NCI-H526 treated with DMSO at 0.1 percent for 48 hours (cell line): ENCODE measurements around the gene DRC3.

Source experiments
- DNase-seq: peaks from one replicate; lab custom pipeline; 2025; lab: John Stamatoyannopoulos, UW

Gene DRC3

DNA sequence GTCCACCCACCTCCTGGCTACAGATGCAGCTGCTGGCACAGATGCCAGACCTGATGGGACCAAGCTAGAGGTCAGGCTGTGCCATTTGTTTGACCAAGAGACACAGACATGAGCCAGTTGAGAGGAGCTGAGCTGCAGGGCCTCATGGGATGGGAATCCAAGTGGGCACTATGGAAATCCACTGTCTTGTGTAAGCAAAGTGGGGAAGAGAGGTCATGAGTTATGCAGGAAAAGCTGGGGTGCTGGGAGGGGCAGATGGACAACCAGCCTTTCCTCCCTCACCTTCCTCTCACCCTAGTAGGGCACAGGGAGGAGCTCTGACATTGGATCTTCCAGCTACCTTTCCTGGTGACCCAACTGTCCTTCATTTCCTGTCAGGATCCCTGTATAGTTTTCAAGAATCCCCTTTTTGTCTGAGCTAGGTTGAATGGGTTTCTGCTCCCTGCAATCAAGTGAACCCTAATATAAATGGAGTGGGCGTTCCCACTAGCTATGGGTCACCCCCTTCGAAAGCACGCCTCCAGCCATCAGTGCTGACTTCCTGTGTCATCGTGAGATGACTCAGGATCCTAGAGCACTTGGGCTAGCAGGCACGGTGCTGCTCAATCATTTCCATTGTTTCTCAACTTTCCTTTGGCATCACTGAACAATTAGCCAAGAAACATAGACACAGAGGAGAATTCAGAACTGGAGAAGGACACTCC, 52.7 kb downstream of the DRC3 start:
- no peak for DNase-seq

DNA sequence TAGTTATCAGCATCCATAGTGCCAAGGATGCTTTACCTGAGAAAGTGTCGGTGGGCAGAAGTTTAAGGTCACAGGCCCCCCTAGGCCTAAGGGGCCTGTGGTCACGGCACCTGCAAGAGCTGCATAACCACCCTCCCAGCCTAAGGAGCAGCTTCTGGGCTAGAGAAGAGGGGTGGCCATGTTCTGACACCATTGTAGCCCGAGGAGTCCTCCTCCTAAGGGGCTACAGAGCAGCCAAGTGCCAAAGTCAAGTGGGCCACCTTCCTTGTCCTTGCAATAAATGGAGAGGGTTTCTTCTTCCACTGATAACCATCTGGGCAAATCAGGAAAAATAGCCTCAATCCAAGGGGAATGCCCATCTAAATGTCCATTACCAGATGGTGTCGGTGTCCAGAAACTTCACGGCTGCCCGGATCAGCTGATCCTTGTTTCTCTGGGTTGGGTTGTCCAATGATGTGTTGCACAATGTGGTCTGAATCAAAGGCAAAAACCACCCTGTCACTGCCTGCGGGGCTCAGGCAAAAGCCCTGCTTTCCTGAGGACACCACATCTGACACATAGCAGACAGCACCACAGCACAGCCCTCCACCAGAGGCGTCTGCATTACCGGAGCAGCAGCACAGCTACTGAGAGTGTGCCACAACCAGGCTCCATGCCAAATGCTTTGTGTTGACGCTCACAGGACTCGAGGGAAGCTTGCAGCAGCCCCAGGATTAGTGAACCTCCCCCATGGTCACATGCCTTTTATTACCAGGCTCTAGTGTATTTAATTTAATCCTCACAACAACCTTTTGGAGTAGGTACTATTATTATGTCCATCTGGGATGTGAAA, 53.5 kb downstream of the DRC3 start:
- no peak for DNase-seq

DNA sequence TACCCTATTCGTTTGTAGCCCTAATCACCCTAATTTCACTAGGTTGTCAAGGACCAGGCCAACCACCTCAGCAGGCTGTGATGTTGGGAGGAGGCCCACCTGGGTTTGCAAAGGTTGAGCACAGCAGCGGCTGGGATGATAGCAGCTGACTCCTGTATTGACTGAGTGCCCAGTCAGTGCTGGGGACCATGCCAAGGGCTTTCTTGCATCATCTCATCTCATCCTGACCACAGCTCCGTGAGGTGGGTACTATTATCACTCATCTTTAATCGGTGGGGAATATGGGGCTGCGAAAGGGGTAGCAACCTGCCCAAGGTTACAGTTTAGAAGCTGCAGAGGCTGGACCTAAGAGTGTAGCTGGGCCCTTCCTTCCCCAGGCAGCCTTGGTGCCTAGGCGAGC, 54.6 kb downstream of the DRC3 start:
- no peak for DNase-seq

DNA sequence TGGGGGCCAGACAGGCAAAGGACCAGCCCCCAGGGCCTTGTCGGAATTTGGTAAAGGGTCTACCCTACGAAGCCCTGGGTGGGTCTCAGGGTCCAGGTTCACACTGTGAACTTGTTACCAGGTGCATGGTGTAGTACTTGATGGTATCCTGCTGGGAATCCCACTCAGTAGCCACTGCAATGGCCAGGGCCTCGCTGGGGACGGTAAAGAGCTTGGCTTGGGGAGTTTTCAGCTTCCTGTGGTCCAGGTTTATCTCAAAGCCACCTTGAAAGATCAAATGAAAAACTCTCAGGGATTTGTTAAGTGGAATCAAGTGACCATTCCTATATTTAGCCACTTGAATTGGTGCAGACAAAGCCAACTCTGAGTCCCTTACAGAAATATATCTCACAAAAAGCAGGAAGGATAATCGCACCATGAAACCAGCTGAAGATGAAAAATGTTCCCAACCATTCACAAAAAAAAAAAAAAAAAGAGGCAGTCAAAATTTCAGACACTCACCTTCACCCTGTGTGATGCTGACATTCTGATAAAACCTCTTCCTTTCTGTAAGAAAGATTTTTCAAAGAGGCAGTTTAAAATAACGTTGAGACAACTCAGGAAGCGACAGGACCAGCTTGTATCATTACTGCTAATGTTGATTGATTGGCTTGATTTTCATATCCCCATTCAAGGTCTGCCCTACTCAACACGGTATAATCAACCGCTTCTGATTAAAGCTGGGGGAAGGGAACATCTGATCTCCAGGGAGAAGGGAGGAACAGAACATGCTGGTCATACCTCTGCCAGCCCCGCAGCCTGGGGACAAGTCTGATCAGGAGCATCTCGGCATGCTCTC, 55.7 kb downstream of the DRC3 start:
- DNase-seq, result no peak

DNA sequence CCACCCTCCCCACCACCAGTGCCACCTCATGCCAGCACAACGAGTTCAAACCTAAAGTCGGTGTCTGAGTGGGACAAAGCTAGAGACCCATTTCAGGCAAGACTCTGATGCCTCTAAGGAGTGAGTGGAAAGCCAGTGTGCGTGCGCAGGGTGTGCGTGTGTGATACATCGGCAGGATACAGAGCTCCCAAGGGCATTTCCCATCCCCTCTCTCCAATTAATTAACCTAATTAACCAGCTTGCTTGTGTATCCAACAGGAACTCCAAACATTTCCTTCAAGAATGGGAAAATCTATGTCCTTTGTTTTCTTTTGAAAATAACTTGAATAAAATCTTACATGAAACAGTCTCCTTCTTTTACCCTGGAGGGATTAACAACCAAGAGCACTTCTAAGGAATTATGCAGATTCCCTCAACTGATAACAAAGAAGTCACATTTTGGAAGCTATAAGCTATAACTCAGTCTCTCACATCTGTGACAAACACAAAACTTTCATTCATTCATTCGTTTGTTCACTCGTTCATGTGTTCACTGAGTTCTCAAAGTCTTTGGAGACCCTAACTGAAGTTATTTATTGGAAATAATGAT, 56.4 kb downstream of the DRC3 start:
- DNase-seq, result no peak

DNA sequence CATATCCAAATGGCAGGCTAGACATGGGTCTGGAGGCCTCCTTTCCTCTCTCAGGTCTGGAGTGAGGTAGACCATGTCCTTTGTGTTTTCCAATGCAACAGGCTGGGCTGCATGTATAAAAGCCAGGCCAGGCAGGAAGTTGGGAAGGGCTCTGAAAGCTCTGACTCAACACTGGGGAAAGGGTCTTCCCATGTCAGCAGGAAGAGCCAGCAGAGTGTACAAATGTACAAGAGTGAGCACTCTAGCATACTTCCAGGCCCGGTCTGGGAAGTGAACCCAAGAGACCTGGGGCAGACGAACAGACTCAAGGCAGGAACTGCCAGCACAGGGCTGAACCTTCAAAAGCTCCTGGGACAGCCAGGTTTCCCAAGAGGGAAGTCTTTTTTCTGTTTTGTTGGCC, 59.3 kb downstream of the DRC3 start:
- no peak for DNase-seq

DNA sequence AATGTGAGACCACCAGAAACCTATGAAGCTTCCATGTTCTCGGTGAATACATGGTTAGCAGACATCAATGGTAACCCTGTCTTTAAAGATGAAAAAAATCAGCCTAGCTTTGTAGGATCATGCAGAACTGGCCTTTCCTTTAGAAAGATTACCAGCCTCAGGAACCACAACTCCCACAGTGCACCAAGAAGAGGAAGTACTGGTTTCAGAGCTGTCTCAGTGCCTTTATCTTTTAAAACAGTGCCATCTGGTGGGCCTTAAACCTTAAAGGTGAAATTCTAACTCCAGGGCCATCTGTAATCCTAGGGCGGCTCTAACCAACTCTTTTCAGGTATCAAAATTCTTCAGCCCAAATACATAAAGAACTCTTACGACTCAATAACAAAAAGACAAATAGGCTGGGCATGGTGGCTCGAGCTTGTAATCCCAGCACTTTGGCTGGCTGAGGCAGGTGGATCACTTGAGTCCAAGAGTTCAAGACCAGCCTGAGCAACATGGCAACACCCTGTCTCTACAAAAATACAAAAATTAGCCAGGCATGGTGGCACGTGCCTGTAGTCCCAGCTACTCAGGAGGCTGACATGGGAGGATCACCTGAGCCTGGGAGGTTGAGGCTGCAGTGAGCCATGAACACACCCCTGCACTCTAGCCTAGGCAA, 60.9 kb downstream of the DRC3 start:
- peak; percentile 40 for DNase-seq

DNA sequence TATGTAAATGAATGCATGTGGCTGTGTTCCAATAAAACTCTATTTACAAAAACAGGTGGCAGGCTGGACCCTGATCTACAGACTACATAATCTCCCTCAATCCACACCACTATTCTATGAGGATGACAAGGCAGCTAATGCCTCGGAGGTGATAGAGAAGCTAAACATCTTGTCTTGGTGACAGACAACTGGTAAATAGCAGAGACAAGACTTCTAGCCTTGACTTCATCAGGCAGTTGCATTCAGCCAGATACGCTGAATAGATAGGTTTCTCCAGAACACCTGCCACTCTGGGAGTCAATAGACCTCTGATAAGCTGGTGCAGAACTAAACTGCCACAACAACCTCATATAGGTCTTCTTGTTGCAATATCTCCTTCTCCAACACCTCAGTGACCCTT, 63.0 kb downstream of the DRC3 start:
- DNase-seq, result no peak

DNA sequence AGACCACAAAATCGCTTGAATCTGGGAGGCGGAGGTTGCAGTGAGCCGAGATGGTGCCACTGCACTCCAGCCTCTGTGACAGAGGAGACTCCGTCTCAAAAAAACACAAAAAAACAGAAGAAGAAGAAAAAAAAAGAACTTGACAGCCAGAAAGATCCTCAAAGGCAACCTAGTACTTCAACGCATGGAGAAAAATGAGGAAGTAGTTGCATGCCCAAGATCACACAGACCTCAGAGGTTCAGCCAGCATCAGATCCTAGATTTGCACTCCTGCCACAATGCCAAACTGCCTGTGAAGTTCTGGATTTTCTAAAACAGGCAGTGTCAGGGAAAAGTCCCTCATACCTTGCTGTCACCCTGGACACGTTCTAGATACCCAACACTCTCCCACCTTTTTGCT, 64.8 kb downstream of the DRC3 start:
- DNase-seq, result no peak

DNA sequence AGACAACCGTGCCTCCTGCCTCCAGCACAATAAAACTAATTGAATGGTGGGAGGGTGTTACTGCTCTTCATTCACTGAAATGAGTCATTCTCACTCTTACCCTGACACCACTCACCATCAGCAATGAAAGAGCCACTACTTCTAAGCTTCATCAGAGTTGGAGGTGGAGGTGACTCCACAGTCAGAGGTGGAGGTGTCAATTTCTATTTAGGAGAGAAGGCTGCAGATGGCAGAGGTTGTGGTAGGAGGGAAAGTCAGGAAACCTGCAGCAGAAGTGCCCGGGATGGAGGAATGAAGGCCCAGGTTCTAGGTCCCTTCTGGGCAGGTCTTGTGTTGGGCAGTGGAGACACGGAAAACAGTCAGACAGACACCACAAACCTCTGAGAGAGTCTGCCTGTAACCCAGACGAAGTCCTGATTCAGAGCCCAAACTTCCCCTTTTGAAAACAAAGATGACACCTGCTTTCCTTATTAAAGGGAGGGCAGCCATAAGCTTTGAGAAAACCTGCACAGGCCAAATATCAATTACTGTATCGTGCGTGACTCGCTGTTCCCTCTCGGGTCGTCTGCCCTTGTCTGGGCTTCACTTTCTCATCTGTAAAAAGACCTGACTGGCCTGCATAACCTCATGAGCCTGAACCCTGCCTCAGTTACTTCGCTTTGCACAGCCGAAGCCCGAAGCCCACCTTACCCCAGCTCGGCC, 65.6 kb downstream of the DRC3 start:
- no peak for DNase-seq

DNA sequence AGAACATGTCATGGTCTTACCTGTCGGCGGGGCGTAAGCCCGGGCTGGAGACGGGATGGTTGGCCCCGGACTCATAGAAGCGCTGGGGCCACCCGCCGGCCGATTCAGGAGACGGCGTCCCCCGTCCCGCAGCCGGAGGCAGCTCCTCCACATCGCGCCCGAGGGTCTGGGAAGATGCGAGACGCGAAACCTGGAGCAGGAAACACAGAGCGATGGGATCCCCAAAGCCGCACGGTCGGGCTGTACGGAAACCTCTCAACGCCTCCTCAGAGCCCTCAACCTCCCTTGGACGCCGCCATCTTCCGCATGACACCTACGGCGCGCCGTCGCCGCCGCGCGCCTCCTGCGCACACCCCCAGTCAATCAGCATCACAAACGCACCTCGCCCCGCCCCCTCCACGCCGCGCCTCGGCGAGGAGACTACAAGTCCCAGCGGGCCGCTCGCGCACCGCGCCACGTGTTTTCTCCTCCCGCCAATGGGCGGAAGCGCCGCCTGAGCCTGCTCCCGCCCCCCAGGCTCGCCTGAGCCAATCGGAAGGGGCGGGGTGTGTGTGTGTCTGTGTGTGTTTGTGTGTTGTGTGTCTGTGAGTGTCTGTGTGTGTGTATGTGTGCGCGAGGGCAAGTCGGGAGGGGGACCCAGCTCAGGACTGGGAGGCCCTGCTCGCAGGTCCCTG, 66.3 kb downstream of the DRC3 start, which contains the start of the genes ATPAF2 and GID4:
TSS of gene ATPAF2 (minus strand) at position 308 of the 674 bp plus-strand sequence. CDS start at position 153, 155 bp downstream.
TSS of gene GID4 (plus strand) at position 548 of the 674 bp plus-strand sequence. CDS start at position 605, 57 bp downstream.
- DNase-seq, result peak; percentile 92

DNA sequence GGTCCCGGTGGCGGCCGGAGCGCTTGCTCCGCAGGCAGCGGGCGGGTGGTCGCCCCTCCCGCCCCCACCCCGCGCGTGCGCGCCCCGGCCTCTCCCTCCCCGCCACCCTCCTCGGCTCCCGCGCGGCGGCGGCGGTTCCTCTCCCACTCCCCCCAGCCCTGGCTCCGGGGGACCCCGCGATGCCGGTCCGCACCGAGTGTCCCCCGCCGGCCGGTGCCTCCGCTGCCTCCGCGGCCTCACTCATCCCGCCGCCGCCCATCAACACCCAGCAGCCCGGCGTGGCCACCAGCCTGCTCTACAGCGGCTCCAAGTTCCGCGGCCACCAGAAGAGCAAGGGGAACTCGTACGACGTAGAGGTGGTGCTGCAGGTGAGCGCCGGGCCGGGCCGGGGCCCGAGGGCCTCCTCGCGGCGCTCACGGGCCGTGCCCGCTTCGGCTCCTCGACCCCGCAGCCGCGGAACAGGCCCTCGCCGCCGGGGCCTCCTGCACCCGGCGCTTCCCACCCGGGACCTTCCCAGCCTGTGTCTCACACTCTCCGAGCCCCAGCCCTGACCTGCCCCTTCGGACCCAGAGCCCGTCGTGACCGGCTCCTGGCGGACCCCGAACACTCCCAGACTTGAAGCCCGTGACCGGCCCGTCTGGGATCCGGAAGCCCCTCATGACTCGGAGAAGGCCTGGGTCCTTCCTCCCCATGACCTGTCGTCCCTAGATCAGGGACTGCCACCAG, 67.0 kb downstream of the DRC3 start:
- DNase-seq, result no peak

DNA sequence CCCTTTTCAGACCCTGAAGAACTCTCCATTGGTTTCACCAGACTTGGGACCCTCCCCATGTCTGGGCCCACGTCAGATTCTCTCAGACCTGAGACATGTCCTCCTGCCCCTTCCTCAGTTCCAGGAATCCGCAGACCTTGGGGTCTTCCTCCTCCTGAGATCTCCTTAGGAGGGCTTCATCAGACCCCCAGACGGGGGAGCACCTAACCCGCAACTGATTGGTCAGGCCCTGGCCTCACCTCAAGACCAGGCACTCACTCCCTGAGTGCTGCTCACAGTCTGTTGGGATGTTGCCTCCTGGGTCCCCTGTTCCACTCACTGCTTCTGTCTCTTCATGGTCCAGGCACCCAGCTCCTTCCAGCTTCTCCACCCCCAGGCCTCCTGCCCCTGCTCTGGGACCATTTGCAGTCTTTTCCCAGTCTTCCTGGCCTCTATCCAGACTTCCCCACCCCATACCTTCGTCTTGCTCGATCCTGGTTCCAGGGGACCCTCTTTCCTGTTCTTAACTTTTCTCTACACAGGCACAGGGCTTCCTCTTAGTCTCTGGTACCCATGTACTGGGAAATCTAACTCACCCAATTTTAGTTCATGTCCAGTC, 67.7 kb downstream of the DRC3 start:
- DNase-seq, result no peak

DNA sequence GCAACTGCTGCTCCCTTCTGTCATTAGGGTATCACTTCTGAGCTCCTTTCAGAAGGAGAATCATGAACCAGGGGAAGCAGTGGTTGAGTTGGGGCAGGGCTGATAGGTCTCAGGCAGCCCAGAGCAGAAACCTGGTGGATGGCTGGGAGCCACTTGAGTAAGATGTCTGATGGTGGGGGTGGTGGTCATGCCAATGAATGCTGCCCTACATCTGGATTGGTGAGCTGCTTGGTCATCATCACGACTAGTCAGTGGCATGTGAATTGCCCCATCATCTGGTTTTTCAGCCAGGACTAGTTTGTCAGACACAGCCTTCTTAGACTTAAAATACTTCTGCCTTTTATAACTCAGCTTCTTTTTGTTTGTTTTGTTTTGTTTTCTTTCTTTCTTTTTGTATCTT, 69.1 kb downstream of the DRC3 start:
- no peak for DNase-seq

DNA sequence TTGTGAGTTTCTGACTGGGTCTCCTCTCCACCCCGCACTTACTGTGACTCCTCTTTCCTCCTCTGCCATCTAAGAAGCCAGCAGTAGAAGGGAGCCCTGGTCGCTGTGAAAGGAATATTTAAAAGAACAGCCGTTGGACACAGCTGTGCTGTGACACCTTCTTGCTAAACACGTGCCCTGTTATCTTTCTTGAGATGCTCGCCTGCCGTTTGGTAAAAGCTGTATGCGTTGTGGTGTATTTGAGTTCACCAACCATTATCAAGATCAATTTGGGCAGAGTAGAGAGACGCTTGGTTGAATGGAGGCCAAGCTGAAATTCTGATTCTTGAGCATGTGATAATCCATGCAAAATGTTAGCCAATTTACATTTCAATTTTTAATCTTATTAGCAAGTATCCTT, 70.3 kb downstream of the DRC3 start:
- no peak for DNase-seq

DNA sequence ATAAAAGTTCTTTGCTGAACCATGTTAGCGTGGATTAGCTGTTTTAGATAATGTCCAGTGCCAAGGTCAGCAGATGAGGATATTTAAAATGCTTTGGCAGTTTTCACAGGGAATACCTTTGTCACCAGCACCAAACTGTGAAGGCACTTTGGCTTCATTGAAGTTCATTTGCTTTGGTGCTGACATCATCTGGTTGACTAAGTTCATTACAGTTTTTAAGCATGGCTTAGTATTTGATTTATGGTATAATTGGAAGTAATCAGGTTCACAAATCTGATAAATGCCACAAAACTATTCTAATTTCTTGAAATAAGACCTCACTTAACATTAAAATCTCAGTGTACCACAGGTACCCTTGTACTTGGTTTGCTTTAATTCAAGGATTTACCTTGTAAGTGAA, 70.8 kb downstream of the DRC3 start:
- DNase-seq, result no peak

DNA sequence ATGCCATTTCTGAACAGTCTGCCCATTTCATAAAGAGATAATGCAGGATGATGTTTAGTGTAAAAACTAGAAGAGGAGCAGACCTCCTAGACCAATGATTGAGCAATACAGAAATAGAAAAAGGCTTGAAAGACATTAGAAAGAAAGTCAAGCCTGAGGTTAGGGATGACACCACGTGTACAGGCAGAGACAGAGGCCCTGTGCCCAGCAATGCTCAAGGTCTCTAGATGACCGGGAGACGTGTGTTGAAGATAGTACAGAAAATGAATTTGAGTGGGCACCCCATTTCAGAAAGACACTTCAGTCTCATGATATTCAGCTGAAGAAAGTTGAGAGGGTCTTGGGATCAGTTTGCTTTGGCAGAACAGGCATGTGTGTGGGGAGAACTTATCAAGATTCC, 71.9 kb downstream of the DRC3 start:
- DNase-seq, result no peak

DNA sequence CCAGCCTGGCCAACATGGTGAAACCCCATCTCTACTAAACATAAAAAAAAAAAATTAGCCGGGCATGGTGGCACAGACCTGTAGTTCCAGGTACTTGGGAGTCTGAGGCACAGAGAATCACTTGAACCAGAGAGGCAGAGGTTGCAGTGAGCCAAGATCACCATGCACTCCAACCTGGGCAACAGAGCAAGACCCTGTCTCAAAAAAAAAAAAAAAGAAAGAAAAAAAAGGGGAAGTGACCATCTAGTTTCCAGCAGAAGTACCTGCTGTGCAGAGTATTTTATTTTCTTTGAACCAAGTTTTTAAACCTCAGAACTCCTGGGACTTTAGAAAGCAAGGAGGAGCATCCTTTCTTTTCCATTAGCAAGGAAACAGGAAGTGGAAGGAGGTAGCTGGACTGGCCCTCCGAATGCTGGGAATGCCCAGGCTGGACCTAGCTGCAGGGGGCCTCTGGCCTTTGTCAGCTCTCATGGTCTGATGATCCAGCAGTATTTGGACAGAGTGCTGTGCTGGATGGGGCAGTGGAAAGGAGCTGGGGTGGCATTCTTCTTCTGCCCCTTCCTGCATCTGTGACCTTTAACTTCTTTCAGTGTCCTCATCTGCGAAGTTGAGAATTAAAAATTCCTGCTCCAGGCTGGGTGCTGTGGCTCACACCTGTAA, 73.2 kb downstream of the DRC3 start:
- no peak for DNase-seq

DNA sequence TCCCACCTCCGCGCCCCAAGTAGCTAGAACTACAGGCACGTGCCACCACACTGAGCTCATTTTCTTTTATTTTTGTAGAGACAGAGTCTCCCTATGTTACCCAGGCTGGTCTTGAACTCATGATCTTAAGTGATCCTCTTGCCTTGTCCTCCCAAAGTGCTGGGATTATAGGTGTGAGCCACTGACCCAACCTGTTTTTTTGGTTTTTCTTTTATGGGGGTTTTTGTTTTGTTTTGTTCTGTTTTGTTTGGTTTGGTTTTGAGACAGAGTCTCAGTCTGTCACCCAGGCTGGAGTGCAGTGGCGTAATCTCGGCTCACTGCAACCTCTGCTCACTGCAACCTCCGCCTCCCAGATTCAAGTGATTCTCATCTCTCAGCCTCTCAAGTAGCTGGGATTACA, 82.9 kb downstream of the DRC3 start:
- no peak for DNase-seq
